HG02678 (cell line): ENCODE data around the gene REST.
"Not testable (repeated sequence)": the region's sequence is repeated elsewhere in the genome, so short reads cannot be mapped to it uniquely, and the experiment has no call there.

Experiments used
- ATAC-seq: cut with Tn5 transposase; IDR thresholded peaks from one replicate; pipeline ENCODE4 v1.9.1; 2021; ENCODE audit warnings: mild to moderate bottlenecking, moderate library complexity; ENCODE audit not compliant: unreplicated experiment

Gene REST, protein sequence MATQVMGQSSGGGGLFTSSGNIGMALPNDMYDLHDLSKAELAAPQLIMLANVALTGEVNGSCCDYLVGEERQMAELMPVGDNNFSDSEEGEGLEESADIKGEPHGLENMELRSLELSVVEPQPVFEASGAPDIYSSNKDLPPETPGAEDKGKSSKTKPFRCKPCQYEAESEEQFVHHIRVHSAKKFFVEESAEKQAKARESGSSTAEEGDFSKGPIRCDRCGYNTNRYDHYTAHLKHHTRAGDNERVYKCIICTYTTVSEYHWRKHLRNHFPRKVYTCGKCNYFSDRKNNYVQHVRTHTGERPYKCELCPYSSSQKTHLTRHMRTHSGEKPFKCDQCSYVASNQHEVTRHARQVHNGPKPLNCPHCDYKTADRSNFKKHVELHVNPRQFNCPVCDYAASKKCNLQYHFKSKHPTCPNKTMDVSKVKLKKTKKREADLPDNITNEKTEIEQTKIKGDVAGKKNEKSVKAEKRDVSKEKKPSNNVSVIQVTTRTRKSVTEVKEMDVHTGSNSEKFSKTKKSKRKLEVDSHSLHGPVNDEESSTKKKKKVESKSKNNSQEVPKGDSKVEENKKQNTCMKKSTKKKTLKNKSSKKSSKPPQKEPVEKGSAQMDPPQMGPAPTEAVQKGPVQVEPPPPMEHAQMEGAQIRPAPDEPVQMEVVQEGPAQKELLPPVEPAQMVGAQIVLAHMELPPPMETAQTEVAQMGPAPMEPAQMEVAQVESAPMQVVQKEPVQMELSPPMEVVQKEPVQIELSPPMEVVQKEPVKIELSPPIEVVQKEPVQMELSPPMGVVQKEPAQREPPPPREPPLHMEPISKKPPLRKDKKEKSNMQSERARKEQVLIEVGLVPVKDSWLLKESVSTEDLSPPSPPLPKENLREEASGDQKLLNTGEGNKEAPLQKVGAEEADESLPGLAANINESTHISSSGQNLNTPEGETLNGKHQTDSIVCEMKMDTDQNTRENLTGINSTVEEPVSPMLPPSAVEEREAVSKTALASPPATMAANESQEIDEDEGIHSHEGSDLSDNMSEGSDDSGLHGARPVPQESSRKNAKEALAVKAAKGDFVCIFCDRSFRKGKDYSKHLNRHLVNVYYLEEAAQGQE

DNA sequence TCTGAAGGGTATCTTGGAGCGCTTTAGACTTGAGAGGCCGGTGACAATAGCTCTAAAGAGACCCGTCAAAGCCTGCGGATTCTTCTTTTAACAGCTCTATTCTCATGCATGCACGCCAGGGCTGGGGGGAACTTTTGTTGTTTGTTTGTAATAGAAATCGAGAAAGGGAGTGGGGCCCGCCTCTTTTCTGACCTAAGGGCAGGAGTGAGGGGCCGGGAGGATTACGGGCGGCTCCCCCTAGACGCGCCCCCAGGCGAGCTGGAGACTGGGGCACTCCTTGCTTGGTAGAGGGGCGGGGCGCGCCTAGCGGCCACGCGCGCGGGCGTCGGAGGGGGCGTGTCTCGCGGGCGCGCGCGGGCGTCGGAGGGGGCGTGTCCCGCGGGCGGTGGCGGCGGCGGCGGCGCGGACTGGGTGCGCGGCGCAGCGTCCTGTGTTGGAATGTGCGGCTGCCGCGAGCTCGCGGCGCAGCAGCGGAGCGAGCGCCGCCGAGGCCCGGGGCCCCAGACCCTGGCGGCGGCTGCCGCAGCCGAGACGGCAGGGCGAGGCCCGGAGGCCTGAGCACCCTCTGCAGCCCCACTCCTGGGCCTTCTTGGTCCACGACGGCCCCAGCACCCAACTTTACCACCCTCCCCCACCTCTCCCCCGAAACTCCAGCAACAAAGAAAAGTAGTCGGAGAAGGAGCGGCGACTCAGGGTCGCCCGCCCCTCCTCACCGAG is at the start of gene REST:
REST (plus strand) TSS at position 412 of the 717 bp plus-strand sequence. CDS start 2,739 bp downstream, outside the sequence.
- peak; percentile 46 for ATAC-seq

DNA sequence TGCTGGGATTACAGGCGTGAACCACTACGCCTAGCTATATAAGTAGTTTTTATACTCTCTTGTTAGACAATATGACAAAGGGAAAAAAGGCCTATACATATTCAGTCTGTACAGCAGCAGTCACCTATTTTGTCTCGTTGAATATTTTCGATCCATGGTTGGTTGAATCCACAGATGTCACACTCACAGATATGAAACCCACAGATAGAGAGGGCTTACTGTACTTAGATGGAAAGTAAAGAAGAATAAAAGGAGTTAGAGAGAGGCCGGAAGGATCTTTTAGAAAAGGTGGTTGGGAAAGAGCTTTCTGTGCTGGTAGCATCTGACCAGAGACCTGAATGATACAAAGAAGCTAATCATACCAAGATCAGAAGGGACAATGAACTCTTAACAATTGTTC is 47.9 kb upstream of the REST start:
- peak; percentile 49 for ATAC-seq

DNA sequence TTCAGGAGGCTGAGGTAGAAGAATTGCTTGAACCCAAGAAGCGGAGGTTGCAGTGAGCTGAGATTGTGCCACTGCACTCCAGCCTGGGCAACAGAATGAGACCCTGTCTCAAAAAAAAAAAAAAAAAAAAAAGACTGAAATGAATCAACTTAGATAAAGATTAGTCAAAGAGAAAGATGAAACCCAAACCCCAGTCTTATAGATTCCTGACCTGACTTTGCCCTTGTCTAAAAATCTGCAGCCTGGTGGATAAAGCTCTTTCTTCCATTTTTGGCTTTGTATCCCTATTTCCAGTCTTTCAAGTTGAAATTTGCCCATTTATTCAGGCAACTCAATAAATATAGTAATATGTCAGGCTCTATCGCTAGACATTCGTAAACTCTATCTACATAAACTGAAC is 46.9 kb upstream of the REST start:
- no peak for ATAC-seq

DNA sequence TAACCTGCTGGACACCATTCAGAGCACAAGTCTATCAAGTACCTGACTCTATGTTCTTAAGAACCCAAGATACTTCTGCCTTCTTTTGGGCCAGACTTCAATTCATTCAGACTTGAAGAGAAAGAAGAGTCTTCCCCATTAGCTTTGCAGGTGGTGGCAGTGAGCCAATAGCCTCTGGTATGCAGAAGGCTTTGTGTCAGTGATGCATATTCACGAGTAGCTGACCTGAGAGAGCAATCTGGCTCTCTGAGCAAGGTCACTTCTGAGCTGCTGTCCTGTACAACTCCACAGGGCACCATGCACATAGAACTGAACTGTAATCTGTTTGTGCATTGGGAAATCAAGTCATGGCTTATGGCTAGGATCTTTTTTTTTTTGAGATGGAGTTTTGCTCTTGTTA is 46.3 kb upstream of the REST start:
- ATAC-seq: no peak

DNA sequence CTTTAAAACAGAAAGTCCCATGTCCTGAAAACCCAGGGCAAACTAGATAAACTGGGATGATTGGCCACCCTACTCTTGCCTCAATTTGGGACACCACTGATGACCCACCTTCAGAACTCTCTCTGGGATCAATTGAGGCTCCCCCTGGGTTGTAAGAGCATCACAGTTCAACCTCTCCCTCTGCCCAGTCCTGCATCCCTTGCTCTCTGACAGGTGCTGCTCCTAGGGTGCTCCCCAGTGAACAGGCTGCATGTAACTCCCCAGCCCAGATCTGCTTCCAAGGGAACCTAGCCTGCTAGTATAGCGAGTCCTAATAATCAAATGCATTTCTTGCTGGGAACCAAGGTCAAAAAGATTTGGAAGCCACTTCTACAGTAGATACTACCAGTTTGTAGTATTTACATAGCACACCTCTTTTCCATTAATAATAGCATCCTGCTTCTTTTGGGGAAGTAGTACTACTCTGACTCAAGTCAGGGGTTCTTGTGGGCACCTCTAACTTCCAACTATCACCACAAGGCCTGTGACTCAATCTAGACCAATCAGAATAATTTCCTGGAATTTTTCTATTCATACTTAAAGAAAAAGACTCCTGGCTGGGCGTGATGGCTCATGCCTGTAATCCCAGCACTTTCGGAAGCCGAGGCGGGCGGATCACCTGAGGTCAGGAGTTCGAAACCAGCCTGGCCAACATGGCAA is 44.1 kb upstream of the REST start:
- peak; percentile 37 for ATAC-seq

DNA sequence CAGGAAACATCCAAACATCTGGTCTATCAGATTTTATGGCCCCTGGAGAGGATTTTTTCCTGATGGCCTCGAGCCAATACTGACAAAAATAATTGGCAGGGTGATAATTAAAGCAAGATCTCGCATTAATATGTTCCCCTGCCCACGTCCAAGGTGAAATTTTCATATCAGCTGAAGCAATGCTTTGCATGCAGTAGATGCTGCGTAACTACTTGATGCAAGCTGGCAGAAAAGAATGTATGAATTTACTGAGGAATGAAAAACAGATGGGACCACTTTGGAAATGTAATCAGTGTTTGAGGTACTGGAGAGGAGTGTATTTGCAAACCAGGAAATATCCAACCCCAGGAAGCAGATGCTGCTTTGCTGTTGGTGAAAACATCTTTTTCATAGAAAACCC is 36.8 kb upstream of the REST start:
- no peak for ATAC-seq

DNA sequence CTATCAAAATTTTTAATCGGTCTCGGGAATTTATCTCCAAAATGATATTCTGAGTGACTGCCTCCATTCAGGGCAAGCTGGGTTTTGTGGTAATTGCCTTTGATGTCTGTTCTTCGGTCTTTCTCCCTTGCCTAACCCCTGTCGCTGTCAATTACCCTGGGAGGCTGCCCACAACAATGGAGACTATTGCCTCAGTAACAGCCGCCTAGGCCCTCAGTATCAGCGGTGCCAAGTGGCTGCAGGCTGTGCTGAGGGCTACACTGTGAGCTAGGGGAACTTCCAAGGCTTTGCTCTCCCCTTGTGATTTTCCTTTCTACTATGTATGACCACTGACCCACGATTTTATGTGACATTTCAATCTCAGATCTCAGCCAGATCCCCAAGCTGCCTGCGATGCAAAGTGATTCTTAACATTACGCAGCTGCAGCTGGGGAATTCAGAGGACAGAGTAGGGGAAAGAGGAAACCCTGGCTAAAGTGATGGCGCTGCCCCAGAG is 36.3 kb upstream of the REST start:
- ATAC-seq: no peak

DNA sequence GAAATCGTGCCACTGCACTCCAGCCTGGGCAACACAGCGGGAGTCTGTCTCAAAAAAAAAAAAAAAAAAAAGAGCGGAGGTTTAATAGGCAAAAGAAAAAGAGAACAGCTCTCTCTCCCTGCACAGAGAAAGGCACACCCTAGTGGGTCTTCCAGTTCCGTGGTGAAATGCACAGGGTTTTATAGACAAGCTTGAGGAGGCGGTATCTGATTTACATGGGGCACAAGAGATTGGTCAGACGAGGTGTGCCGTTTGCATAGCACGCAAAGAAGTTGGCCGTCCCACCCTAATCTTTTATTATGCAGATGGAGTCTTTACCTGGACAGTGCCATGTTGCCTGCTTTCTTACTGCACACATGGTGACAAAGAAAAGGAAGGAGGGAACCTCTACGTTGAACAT is 33.5 kb upstream of the REST start:
- no peak for ATAC-seq

DNA sequence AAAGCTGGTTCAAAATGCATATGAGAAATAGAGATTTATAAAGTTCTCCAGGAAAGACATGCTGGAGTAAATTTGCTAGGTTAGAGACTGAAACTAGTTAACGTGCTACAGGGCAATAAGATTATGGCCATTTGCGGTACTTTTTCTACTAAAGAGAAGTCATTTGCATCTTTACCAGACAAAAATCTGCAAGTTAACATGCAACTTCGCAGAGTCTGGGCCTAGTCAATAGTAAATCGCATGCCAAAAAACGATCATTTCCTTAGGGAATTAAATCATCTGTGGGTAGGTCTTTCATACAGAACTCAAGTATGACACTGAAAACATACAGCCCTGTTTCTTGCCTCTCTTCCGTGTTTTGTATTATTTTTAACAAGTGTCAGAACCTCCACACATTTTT is 32.8 kb upstream of the REST start:
- no peak for ATAC-seq

DNA sequence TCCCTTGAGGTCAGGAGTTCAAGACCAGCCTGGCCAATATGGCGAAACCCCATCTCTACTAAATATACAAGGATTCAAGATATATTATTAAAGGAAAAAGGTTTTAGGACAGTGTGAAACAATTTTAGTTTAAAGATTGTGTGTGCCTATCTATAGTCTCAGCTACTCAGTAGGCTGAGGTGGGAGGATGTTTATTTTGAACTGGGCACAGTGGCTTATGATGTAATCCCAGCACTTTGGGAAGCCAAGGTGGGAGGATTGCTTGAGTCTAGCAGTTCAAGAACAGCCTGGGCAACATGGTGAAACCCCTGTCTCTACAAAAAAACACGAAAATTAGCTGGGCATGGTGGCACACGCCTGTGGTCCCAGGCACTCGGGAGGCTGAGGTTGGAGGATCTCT is 31.4 kb upstream of the REST start:
- no peak for ATAC-seq

DNA sequence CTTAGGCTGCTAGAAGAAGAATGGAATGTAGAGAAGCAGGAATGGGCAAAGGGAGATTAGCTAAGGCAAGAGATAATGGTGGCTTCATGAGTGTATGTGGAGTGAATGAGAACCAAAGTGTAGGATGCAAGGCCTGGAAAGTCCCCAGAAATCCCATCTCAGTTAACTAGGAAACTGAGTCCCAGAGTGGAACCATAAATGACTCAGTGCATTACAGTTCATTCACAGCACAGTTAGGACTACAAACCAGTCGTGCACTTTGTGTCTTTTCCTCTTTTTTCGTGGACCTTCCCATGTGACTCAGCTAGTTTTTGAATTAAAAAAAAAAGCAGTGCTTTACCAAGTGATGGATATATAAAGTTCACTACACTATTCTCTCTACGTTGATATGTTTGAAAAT is 27.7 kb upstream of the REST start:
- no peak for ATAC-seq

DNA sequence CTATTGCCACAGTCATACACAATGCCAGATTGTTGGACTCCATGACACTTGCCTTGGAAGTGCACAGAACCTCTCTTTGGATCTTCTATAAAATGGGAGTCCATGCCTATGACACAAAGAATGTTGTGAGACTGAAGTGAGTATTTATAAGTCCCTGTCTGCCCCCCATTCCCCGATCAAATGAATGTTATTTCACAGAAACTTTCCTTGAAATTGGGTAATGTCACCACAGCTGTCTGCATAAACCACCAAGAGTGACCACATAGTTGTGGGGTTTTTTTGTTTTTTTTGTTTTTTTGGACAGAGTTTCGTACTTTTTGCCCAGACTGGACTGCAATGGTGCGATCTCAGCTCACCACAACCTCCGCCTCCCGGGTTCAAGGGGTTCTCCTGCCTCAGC is 27.1 kb upstream of the REST start:
- no peak for ATAC-seq

DNA sequence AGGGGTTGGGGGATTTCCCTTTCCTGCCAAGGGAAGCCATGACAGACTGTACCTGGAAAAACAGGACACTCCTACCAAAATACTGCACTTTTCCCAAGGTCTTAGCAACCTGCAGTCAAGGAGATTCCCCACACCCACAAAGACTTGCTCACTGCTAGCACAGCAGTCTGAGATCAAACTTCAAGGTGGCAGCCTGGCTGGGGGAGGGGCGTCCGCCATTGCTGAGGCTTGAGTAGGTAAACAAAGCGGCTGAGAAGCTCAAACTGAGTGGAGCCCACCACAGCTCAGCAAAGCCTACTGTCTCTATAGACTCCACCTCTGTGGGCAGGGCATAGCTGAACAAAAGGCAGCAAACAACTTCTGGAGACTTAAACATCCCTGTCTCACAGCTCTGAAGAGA is 23.2 kb upstream of the REST start:
- not testable (repeated sequence) for ATAC-seq

DNA sequence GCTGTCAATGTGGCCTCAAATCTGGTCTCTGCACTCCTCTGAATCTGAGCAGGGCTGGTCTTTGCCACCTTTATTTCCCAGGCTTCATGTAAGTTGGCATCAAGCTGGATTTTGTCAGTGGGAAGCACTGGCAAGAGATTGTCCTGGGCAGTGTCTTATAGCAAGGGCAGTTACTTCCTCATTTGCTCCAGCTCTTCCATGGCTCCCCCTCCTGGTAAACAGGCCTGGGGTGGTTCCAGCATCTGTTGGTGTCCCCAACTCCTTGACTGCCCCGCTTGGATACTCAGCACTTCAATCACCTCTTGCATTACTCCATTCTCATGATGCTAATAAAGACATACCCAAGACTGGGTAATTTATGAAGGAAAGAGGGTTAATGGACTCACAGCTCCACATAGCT is 15.0 kb upstream of the REST start:
- no peak for ATAC-seq

DNA sequence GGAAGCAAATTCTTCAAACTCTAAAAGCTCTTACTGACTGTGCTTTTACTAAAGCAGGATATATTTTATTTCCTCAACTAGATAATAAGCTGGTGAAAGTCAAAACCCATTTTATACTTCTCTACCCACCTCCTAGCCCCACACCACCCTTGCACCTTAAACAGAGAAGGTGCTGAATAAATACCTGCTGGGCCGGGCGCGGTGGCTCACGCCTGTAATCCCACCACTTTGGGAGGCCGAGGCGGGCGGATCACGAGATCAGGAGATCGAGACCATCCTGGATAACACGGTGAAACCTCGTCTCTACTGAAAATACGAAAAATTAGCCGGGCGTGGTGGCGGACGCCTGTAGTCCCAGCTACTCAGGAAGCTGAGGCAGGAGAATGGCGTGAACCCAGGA is 9.9 kb upstream of the REST start:
- not testable (repeated sequence) for ATAC-seq

DNA sequence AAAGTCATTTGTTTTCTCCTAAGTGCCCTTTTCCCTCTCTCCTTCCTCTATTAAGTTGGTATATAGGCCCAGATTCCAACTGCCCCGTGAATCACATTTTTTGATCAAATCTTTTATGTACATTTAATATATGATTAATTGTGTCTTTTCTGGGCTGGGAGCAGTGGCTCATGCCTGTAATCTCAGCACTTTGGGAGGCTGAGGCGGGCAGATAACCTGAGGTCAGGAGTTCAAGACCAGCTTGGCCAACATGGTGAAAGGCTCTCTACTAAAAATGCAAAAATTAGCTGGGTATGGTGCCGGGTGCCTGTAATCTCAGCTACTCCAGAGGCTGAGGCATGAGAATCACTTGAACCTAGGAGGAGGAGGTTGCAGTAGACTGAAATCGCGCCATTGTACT is 7.5 kb upstream of the REST start:
- not testable (repeated sequence) for ATAC-seq

DNA sequence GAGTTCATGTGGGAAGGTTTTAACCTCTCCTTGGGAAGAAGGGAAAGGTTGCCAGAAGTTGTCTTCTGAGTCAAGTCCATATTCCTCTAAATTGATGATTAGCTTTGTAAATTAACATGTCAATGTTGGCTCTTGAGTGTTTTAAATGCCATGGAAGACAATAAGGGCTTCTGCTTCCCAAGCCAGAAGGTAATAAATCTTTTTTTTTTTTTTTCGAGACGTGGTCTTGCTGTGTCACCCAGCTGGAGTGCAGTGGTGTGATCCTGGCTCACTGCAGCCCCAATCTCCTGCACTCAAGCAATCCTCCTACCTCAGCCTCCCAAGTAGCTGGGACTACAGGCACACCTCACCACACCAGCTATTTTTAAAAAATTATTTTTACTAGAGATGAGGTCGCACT is 5.0 kb upstream of the REST start:
- ATAC-seq: no peak

DNA sequence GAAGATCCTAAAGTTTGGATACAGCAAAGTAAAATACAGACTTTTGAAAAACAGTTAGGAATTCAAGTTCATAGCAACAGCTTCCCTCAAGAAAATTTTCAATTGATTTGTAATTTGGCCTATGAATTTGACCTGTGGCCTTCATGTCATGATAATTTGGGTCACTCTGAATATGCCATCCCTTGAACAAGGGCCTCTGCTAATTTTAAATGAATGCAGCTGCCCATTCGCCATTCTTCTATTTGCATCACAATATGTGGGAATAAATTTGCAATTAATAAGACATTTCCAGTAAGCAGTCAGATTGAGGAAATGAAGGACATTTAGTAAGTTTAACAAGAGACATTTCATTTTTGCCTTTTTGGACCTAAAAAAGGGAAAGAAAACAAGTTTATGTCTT is 1.9 kb upstream of the REST start:
- no peak for ATAC-seq

DNA sequence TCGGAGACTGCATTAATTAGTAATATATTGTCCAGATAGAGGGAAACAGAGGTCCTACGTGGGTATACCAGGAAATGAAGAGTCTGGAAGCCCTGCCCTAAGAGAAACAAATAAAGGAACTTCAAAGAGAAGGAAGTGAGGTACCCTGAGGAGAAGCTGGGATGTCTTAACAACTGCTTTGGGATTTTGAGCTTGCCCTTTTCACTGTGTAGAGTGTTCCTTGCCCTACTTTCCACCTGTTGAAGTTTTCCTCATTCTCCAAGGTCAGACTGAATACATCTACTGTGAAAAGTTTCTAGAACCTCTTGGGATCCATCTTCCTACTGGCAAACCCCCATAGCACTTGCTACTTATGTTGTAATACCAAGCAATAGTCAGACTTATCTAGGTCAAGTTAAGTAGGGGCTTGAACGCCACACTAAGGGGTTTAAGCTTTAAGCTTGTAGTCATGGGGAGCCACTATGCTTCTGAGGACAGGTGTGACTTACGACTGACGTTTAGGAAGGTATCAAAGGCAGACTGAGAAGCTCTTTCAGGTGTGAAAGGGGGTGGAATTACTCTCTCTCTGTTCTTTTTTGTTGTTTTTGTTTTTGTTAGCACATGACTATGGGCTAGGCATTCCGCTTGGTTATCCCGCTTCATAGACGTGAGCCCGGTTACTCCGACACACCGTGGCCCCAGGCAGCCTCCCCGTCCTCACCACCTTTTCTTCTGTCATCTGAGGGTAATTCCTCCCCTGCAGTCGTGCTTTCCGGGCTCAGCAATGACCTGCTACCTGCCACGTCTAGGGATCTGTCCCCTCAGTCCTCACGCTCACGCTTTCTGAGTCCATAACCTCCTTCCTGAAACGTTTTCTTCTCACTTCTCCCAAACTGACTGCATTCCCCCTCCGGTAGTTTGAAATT is 959 bp upstream of the REST start:
- no peak for ATAC-seq
